Sigmoid colon (tissue), 4 donors: ENCODE data around the gene FRG2C.
"Not testable (repeated sequence)": the region's sequence is repeated elsewhere in the genome, so short reads cannot be mapped to it uniquely, and the experiment has no call there.

ENCODE experiments used
- CTCF ChIP-seq, 4 experiments: fragments of 450-650 bp in 3 of 4; fragments of 200-600 bp in 1 of 4; IDR thresholded peaks; one replicate each; pipeline ENCODE4 v1.5.1; 2016 to 2019; ENCODE audit warnings: antibody characterized with exemption in 4 of 4, mild to moderate bottlenecking in 3 of 4, moderate library complexity in 2 of 4
- POLR2A ChIP-seq, 2 donors: fragments of 450-650 bp; IDR thresholded peaks; one replicate each; pipeline ENCODE4 v1.6.1; 2016; ENCODE audit warnings: antibody characterized with exemption in 2 of 2, mild to moderate bottlenecking in 2 of 2, moderate library complexity in 2 of 2
- POLR2AphosphoS5 ChIP-seq, 4 donors: sonication (generic); formaldehyde crosslinking; IDR thresholded peaks; one replicate each; pipeline ENCODE4 v1.6.1; 2017; ENCODE audit warnings: antibody characterized with exemption in 4 of 4

- not testable (repeated sequence) for TF ChIP-seq CTCF, POLR2A, POLR2AphosphoS5 (IDR thresholded peaks at IDR 0.05)
Measured at GRCh38 chr3:75638947-75639346, 25.2 kb upstream of the FRG2C start.
